ENCODE data around the gene PAK5.

PAK5 gene

GRCh38 chr20:9496155-9496554 lies 342.7 kb downstream of the PAK5 start:
- TF ChIP-seq TAF1 (IDR thresholded peaks at IDR 0.05; ENCODE audit: borderline replicate concordance, insufficient read depth, low read length) (no peak), FOXP2 (optimal IDR thresholded peaks at IDR 0.05; ENCODE audit: borderline replicate concordance, extremely low read depth, extremely low read length, insufficient read depth) (no peak), REST (IDR thresholded peaks at IDR 0.05; ENCODE audit: insufficient read depth in 1 of 2, low read depth in 2 of 2, low read length in 2 of 2) (no peak), POLR2AphosphoS5 (IDR thresholded peaks at IDR 0.05; ENCODE audit: low read depth, low read length) (no peak), SIN3A (IDR thresholded peaks at IDR 0.05; ENCODE audit: borderline replicate concordance, insufficient read depth, low read length) (no peak)

GRCh38 chr20:9495701-9496100 lies 343.2 kb downstream of the PAK5 start:
- TF ChIP-seq POLR2AphosphoS5 (IDR thresholded peaks at IDR 0.05; ENCODE audit: low read depth, low read length) (no peak), TAF1 (IDR thresholded peaks at IDR 0.05; ENCODE audit: borderline replicate concordance, insufficient read depth, low read length) (no peak), SIN3A (IDR thresholded peaks at IDR 0.05; ENCODE audit: borderline replicate concordance, insufficient read depth, low read length) (no peak), REST (IDR thresholded peaks at IDR 0.05; ENCODE audit: insufficient read depth in 1 of 2, low read depth in 2 of 2, low read length in 2 of 2) (no peak), FOXP2 (optimal IDR thresholded peaks at IDR 0.05; ENCODE audit: borderline replicate concordance, extremely low read depth, extremely low read length, insufficient read depth) (no peak)

GRCh38 chr20:9493803-9494202 lies 345.1 kb downstream of the PAK5 start:
- no peak for TF ChIP-seq SIN3A (IDR thresholded peaks at IDR 0.05; ENCODE audit: borderline replicate concordance, insufficient read depth, low read length)
- TF ChIP-seq POLR2AphosphoS5 (IDR thresholded peaks at IDR 0.05; ENCODE audit: low read depth, low read length): no peak
- TF ChIP-seq TAF1 (IDR thresholded peaks at IDR 0.05; ENCODE audit: borderline replicate concordance, insufficient read depth, low read length): no peak
- no peak for TF ChIP-seq REST (IDR thresholded peaks at IDR 0.05; ENCODE audit: insufficient read depth in 1 of 2, low read depth in 2 of 2, low read length in 2 of 2)
- TF ChIP-seq FOXP2 (optimal IDR thresholded peaks at IDR 0.05; ENCODE audit: borderline replicate concordance, extremely low read depth, extremely low read length, insufficient read depth): no peak

- TF ChIP-seq POLR2AphosphoS5 (IDR thresholded peaks at IDR 0.05; ENCODE audit: low read depth, low read length): no peak
- TF ChIP-seq REST (IDR thresholded peaks at IDR 0.05; ENCODE audit: insufficient read depth in 1 of 2, low read depth in 2 of 2, low read length in 2 of 2): no peak
- no peak for TF ChIP-seq TAF1 (IDR thresholded peaks at IDR 0.05; ENCODE audit: borderline replicate concordance, insufficient read depth, low read length)
- TF ChIP-seq SIN3A (IDR thresholded peaks at IDR 0.05; ENCODE audit: borderline replicate concordance, insufficient read depth, low read length): no peak
- TF ChIP-seq FOXP2 (optimal IDR thresholded peaks at IDR 0.05; ENCODE audit: borderline replicate concordance, extremely low read depth, extremely low read length, insufficient read depth): no peak
These were observed 346.8 kb downstream of the PAK5 start for GRCh38 chr20:9492067-9492466.

GRCh38 chr20:9491324-9491723 lies 347.6 kb downstream of the PAK5 start:
- no peak for TF ChIP-seq FOXP2 (optimal IDR thresholded peaks at IDR 0.05; ENCODE audit: borderline replicate concordance, extremely low read depth, extremely low read length, insufficient read depth)
- no peak for TF ChIP-seq POLR2AphosphoS5 (IDR thresholded peaks at IDR 0.05; ENCODE audit: low read depth, low read length)

Measured in PFSK-1 (cell line).